Measurements from ENCODE around the gene DKKL1. TPM values are rescaled to one million over a fixed set of nuclear protein-coding genes. Genes with fewer than 3 reads are reported as not detected.
A peak's percentile ranks its signal among the peaks of the same experiment; 100 is the strongest.

Gene DKKL1
- total and polyA plus RNA-seq, 4 donors: 0.58 to 0.95 (median 0.88) TPM

DNA sequence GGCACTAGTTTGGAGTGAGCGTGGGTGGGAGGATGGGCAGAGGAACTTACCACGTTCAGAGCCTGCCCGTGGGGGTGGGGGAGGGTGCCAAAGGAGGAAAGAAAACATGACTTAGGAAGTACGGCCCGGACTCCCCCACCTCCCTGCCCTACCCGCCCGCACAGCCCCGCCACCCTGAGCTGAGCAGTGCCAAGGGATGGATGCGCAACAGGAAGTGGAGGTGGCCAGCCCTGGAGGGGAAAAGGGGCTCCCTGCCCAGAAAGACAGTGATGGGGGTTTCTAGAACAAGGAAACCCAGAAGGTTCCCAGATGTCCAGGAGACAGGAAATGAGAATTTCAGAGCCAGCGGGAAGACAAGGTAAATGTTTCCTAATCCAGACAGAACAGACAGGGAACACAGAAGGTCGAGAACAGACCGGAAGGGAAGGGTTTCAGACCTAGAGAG lies 7.7 kb upstream of the DKKL1 start:
- peaks cover 4 to 53% (median 25%) of the 10 kb centered on the region in 4 donors for H3K36me3 ChIP-seq (ENCODE audit: control insufficient read depth in 4 of 4, insufficient read depth in 4 of 4, low read length in 4 of 4)
- ATAC-seq (ENCODE audit: insufficient read depth, low FRiP score) (peak; percentile 41), DNase-seq (no peak)
- H3K27ac ChIP-seq (ENCODE audit: low read depth in 1 of 2, low read length in 1 of 2): peak overlapping the region in 1 of 2 donors; percentile 40
- H3K9ac ChIP-seq (ENCODE audit: insufficient read depth in 1 of 2, low read length in 2 of 2): no peak overlapping the region
- WGBS, 2 donors: 20 to 34% methylated on average over 12 of the region's 12 CpGs
- peaks cover 0 to 23% (median 16%) of the 10 kb centered on the region in 5 donors for H3K4me1 ChIP-seq (ENCODE audit: control insufficient read depth in 5 of 5, insufficient read depth in 5 of 5, low read length in 5 of 5)
- H3K9me3 ChIP-seq (ENCODE audit: control insufficient read depth in 4 of 4, insufficient read depth in 3 of 4, low read length in 3 of 4): no peaks in the 10 kb centered on the region
- H3K27me3 ChIP-seq (ENCODE audit: control insufficient read depth in 3 of 3, insufficient read depth in 3 of 3, low read length in 2 of 3): no peaks in the 10 kb centered on the region
- no peak for TF ChIP-seq CTCF (IDR thresholded peaks at IDR 0.05; ENCODE audit: control extremely low read depth, extremely low read depth)
- no peak overlapping the region for H3K4me3 ChIP-seq

DNA sequence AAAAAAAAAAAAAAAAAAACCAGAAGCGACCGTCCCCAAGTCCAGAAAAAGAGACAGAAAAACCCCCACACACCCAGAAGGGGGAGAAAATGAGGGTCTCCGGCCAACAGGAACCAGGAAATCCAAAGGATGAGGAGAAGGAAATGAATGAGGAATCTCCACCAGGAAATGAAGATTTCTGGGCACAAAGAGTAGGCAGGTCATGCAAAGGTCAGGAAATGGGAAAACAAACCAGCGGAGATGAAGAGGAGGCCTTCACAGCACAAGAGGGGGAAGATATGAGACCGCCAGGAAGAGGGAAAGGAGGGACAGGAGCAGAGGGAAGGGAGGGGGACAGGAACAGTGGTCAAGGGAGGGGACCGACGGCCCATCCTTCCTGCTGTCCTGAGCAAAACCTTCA lies 7.3 kb upstream of the DKKL1 start:
- WGBS, 2 donors: 39 to 48% methylated on average over 7 of the region's 7 CpGs
- TF ChIP-seq CTCF (IDR thresholded peaks at IDR 0.05; ENCODE audit: control extremely low read depth, extremely low read depth): no peak
- peaks cover 2 to 48% (median 22%) of the 10 kb centered on the region in 4 donors for H3K36me3 ChIP-seq (ENCODE audit: control insufficient read depth in 4 of 4, insufficient read depth in 4 of 4, low read length in 4 of 4)
- peak overlapping the region in 1 of 2 donors; percentile 11 for H3K9ac ChIP-seq (ENCODE audit: insufficient read depth in 1 of 2, low read length in 2 of 2)
- no peaks in the 10 kb centered on the region for H3K27me3 ChIP-seq (ENCODE audit: control insufficient read depth in 3 of 3, insufficient read depth in 3 of 3, low read length in 2 of 3)
- peaks cover 0 to 23% (median 15%) of the 10 kb centered on the region in 5 donors for H3K4me1 ChIP-seq (ENCODE audit: control insufficient read depth in 5 of 5, insufficient read depth in 5 of 5, low read length in 5 of 5)
- ATAC-seq (ENCODE audit: insufficient read depth, low FRiP score) (no peak), DNase-seq (peak in 2 of 3 donors; percentile 38 to 47)
- H3K27ac ChIP-seq (ENCODE audit: low read depth in 1 of 2, low read length in 1 of 2): no peak overlapping the region
- no peak overlapping the region for H3K4me3 ChIP-seq
- H3K9me3 ChIP-seq (ENCODE audit: control insufficient read depth in 4 of 4, insufficient read depth in 3 of 4, low read length in 3 of 4): no peaks in the 10 kb centered on the region

- DNase-seq (no peak), ATAC-seq (ENCODE audit: insufficient read depth, low FRiP score) (no peak)
- Histone ChIP-seq H3K9me3 (ENCODE audit: control insufficient read depth in 4 of 4, insufficient read depth in 3 of 4, low read length in 3 of 4) (no peaks in the 10 kb centered on the region), H3K36me3 (ENCODE audit: control insufficient read depth in 4 of 4, insufficient read depth in 4 of 4, low read length in 4 of 4) (peaks cover 2 to 47% (median 20%) of the 10 kb centered on the region in 4 donors), H3K9ac (ENCODE audit: insufficient read depth in 1 of 2, low read length in 2 of 2) (peak overlapping the region in 1 of 2 donors; percentile 49), H3K4me3 (no peak overlapping the region), H3K27me3 (ENCODE audit: control insufficient read depth in 3 of 3, insufficient read depth in 3 of 3, low read length in 2 of 3) (no peaks in the 10 kb centered on the region), H3K4me1 (ENCODE audit: control insufficient read depth in 5 of 5, insufficient read depth in 5 of 5, low read length in 5 of 5) (peaks cover 0 to 23% (median 14%) of the 10 kb centered on the region in 5 donors), H3K27ac (ENCODE audit: low read depth in 1 of 2, low read length in 1 of 2) (peak overlapping the region in 1 of 2 donors; percentile 18)
- 80 to 83% methylated on average over 9 of the region's 9 CpGs for WGBS, 2 donors
- no peak for TF ChIP-seq CTCF (IDR thresholded peaks at IDR 0.05; ENCODE audit: control extremely low read depth, extremely low read depth)
Observed at GRCh38 chr19:49357186-49357585, 6.5 kb upstream of the DKKL1 start.

All from lung (tissue), 12 donors.